NCI-H187 treated with DMSO at 0.1 percent for 48 hours (cell line): ENCODE measurements around the gene MED27.

Experiments used
- DNase-seq: peaks from one replicate; lab custom pipeline; 2025; lab: John Stamatoyannopoulos, UW

MED27 gene

GRCh38 chr9:131965841-131966240 lies 113.8 kb downstream of the MED27 start:
- no peak for DNase-seq

GRCh38 chr9:131965103-131965502 lies 114.6 kb downstream of the MED27 start:
- DNase-seq: no peak

- no peak for DNase-seq
Observed at GRCh38 chr9:131963072-131964030, 116.3 kb downstream of the MED27 start.

GRCh38 chr9:131961496-131961880 lies 118.2 kb downstream of the MED27 start:
- DNase-seq: no peak

- DNase-seq: no peak
Observed at GRCh38 chr9:131960851-131961495, 118.7 kb downstream of the MED27 start.

- DNase-seq: no peak
Observed at GRCh38 chr9:131960311-131960710, 119.4 kb downstream of the MED27 start.

- no peak for DNase-seq
Observed at GRCh38 chr9:131959887-131960286, 119.8 kb downstream of the MED27 start.

- DNase-seq: no peak
Observed at GRCh38 chr9:131959056-131959455, 120.6 kb downstream of the MED27 start.

- DNase-seq: no peak
Observed at GRCh38 chr9:131954299-131954698, 125.4 kb downstream of the MED27 start.

- DNase-seq: no peak
Observed at GRCh38 chr9:131951905-131952304, 127.8 kb downstream of the MED27 start.

GRCh38 chr9:131951155-131951554 lies 128.5 kb downstream of the MED27 start:
- DNase-seq: no peak

GRCh38 chr9:131950487-131950886 lies 129.2 kb downstream of the MED27 start:
- DNase-seq: no peak

- no peak for DNase-seq
Observed at GRCh38 chr9:131946180-131946579, 133.5 kb downstream of the MED27 start.

- no peak for DNase-seq
Observed at GRCh38 chr9:131943351-131943841, 136.3 kb downstream of the MED27 start.

- DNase-seq: no peak
Observed at GRCh38 chr9:131942146-131942720, 137.4 kb downstream of the MED27 start.

- no peak for DNase-seq
Observed at GRCh38 chr9:131937451-131937850, 142.2 kb downstream of the MED27 start.

GRCh38 chr9:131936929-131937328 lies 142.7 kb downstream of the MED27 start:
- DNase-seq: no peak

GRCh38 chr9:131934673-131935072 lies 145.0 kb downstream of the MED27 start:
- DNase-seq: no peak

GRCh38 chr9:131927091-131927490 lies 152.6 kb downstream of the MED27 start:
- no peak for DNase-seq

GRCh38 chr9:131926360-131926922 lies 153.2 kb downstream of the MED27 start:
- no peak for DNase-seq

GRCh38 chr9:131925677-131926177 lies 153.9 kb downstream of the MED27 start:
- DNase-seq: no peak

- DNase-seq: no peak
Observed at GRCh38 chr9:131923766-131924165, 155.9 kb downstream of the MED27 start.
